GM06990 (cell line): ENCODE measurements around the gene MYH11.

Experiments used
- DNase-seq: peaks from one replicate; pipeline ENCODE4 v3.0.0-alpha.2; 2011; ENCODE audit not compliant: insufficient read length; ENCODE audit errors: extremely low read depth
- H3K27me3 ChIP-seq: replicated peaks from 2 replicates; pipeline ENCODE4 v1.6.0; 2011; ENCODE audit warnings: low read length; ENCODE audit not compliant: control insufficient read depth, insufficient read depth
- H3K36me3 ChIP-seq: 2 replicates; pipeline ENCODE4 v1.5.1; 2011; ENCODE audit warnings: low read length; ENCODE audit not compliant: control insufficient read depth, insufficient read depth
- H3K4me3 ChIP-seq: replicated peaks from 2 replicates; pipeline ENCODE4 v1.5.1; 2011; ENCODE audit warnings: low read depth, mild to moderate bottlenecking, control low read depth, low read length
- TF ChIP-seq, protein P1 (sequence below): IDR thresholded peaks from 2 replicates; pipeline ENCODE4 v1.5.1; 2011; ENCODE audit warnings: low read length, control low read depth, mild to moderate bottlenecking, inconsistent platforms; ENCODE audit not compliant: insufficient read depth, poor library complexity, severe bottlenecking

MYH11 gene

DNA sequence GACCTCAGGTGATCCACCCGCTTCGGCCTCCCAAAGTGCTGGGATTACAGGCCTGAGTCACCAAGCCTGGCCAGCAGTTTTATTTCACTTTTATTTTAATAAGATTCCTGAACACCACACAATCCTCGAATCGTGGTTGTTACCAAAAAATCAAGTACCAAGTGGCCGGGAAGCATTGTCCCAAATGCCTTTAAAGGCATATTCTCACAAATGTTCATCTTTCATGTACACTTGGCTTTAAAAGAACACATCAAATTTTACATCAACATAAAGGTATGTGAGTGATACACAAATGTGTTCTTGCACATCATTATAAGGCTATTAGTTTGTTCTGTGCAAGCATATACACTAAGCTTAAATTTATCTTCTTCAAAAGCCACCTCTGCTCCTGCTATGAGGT, 8.1 kb upstream of the MYH11 start:
- TF ChIP-seq, protein P1, sequence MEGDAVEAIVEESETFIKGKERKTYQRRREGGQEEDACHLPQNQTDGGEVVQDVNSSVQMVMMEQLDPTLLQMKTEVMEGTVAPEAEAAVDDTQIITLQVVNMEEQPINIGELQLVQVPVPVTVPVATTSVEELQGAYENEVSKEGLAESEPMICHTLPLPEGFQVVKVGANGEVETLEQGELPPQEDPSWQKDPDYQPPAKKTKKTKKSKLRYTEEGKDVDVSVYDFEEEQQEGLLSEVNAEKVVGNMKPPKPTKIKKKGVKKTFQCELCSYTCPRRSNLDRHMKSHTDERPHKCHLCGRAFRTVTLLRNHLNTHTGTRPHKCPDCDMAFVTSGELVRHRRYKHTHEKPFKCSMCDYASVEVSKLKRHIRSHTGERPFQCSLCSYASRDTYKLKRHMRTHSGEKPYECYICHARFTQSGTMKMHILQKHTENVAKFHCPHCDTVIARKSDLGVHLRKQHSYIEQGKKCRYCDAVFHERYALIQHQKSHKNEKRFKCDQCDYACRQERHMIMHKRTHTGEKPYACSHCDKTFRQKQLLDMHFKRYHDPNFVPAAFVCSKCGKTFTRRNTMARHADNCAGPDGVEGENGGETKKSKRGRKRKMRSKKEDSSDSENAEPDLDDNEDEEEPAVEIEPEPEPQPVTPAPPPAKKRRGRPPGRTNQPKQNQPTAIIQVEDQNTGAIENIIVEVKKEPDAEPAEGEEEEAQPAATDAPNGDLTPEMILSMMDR: no peak
- DNase-seq: no peak
- Histone ChIP-seq H3K36me3 (0 out of 2 replicates have a peak, but pooled peaks cover 2% of the 10 kb centered on the region), H3K4me3 (no peak overlapping the region), H3K27me3 (no peaks in the 10 kb centered on the region)

DNA sequence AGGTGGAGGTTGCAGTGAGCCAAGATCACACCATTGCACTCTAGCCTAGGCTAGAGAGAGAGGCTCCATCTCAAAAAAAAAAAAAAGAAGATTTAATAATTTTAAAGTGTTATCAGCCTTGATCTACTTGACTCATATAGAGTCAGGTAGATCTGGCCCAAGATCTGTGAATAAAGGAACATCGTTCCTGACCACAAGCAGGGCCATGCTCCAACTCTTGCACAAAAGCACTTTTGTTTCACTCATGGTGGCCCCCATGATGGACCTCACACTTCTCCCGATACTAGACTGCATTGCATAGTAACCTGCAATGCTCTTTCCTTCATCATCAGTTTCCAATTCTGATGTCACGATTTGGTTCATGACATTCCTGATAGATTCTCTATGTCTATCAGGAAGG, 5.2 kb upstream of the MYH11 start:
- DNase-seq: no peak
- H3K36me3 ChIP-seq: no peaks in the 10 kb centered on the region
- H3K27me3 ChIP-seq: peaks cover 1% of the 10 kb centered on the region; the same call in 1 of the 2 replicates
- TF ChIP-seq, protein P1: no peak
- H3K4me3 ChIP-seq: no peak overlapping the region

DNA sequence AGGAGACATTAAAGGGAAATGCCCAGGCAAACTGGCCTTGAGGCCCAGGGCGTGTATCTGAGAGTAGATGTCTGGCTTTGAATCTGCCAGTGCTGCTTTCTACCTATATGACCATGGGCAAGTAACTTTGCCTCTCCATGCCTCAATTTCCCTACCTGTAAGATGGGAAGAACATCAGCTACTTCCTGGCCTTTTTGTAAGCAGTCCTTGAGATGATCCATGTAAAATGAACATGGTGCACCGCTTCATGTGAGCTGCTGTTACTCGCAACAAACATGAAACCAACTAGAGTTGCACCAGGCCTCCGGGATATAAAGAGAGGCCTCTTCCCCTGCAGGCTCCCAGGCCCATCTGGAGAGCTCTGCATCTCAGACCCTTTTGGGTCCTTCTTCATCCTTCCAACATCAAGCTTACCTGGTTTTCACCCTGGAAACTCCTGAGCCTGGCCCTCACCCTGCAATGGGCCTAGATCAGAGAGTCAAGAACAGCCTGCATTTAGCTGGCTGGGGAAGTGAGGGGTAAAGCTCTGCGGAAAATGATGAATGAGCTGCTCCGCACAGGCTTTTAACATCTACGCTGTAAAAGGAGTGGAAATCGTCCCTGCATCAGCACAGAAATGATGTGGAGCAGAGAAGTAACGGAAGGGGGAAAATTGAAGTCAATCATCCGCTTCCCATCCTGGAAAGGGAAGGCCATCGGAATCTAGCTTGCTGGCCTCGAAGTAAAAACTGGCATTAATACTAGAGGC, 2.3 kb upstream of the MYH11 start:
- H3K27me3 ChIP-seq: peaks cover 1% of the 10 kb centered on the region; the same call in 1 of the 2 replicates
- H3K36me3 ChIP-seq: no peaks in the 10 kb centered on the region
- TF ChIP-seq, protein P1: no peak
- no peak for DNase-seq
- H3K4me3 ChIP-seq: no peak overlapping the region

DNA sequence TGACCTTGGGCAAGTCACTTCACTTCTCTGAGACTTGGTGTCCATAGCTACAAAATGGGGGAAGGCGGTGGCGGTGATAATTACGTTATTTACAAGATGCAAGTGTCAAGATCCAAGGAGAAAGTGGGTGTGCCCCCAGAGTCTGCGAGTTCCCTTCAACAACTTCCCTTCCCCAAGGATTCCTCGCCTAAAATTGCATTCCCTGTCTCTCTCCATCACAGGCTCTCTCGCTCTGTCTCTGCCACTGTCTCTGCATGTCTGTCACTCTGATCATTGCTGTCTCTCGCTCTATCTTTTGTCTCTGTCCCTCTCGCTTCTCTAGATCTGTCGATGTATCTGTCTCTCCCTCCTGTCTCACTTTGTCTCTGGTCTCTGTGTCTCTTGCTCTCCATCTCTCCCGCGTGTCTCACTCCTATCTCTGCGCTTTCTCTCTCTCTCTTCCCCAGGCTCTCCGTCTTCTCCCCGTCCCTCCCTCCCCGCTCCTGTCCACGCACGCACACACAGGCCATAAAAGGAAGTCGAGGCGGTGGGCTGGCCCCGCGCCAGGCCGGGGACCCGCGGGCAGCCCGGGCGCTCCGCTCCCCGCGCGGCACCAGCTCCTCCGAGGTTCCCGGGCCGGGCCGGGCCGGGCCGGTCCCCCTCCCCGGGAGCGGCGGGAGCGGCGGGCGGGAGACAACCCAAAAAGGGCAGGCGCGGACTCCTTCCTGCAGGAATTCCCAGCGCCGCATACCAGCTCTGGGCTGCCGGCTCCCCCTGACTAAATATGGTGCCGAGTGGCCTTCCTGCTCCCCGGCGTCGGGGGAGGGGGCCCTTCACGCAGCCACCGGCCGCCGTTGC, 1.1 kb upstream of the MYH11 start:
- Histone ChIP-seq H3K4me3 (peak overlapping the region; percentile 47), H3K36me3 (no peaks in the 10 kb centered on the region), H3K27me3 (peaks cover 1% of the 10 kb centered on the region; the same call in 1 of the 2 replicates)
- DNase-seq: no peak
- TF ChIP-seq, protein P1: no peak

DNA sequence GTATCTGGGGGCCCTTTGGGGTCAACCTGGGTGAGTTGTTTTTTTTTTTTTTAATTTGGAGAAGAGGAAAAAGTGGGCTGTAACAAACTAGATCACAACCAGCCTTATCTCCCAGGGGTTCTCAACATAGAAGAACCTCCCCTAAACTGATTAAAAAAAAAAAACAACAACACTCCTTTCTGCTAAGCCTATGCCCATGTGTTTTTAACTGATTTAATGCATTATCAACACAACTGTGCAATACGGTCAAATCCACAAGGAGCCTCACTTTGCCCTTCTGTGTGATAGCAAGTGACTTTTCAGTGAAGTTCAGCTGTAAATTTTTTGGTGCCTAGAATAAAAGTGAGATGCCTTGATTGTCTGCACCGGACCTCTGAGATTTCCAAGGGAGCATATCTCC, 646 bp downstream of the MYH11 start:
- H3K36me3 ChIP-seq: no peaks in the 10 kb centered on the region
- H3K27me3 ChIP-seq: peaks cover 3% of the 10 kb centered on the region; the same call in 1 of the 2 replicates
- peak overlapping the region; percentile 52 for H3K4me3 ChIP-seq
- DNase-seq: no peak
- TF ChIP-seq, protein P1: no peak
